Stimulated activated naive CD8-positive, alpha-beta T cell treated with anti-CD3 and anti-CD28 coated beads, Interleukin-15, Interleukin-2, amounts not matched to agents 100 ng/mL and 50 ng/mL, for 24 hours (primary cell): ENCODE measurements around the gene KCNH1.
A peak's percentile ranks its signal among the peaks of the same experiment; 100 is the strongest.

ENCODE experiments used
- H3K27ac Mint-ChIP-seq: one replicate; pipeline ENCODE4 v1.8.0; 2021; ENCODE audit warnings: mild to moderate bottlenecking, mixed read lengths
- H3K27me3 Mint-ChIP-seq: one replicate; pipeline ENCODE4 v1.8.0; 2021; ENCODE audit warnings: mixed read lengths
- H3K36me3 Mint-ChIP-seq: one replicate; pipeline ENCODE4 v1.8.0; 2021; ENCODE audit warnings: low read depth, mixed read lengths
- H3K4me1 Mint-ChIP-seq: one replicate; pipeline ENCODE4 v1.8.0; 2021; ENCODE audit warnings: low read depth, mixed read lengths
- H3K4me3 Mint-ChIP-seq: one replicate; pipeline ENCODE4 v1.8.0; 2021; ENCODE audit warnings: mild to moderate bottlenecking, mixed read lengths
- H3K9me3 Mint-ChIP-seq: one replicate; pipeline ENCODE4 v1.8.0; 2021; ENCODE audit warnings: mixed read lengths

The KCNH1 gene

DNA sequence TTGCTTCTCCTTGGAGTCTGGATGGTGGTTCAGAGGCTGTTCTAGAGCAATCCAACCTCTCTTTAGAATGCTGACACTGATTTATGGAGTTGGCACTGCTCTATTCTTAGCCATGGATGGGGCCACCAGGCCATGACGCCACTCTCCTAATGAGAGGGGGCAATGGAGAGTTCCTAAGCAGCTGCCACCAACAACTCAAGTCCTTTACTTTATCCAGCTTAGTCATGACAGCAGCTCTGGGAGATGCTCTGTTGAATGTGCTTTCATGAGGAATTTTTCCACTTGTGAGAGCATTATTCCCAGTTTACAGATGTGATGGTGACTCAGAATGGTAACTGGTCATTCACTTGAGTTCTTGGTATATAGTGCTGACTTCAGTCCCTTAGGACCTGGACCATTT lies 438.9 kb downstream of the KCNH1 start:
- H3K27me3 Mint-ChIP-seq = no peaks in the 10 kb centered on the region
- no peak overlapping the region for H3K4me3 Mint-ChIP-seq
- H3K27ac Mint-ChIP-seq = no peak overlapping the region
- H3K9me3 Mint-ChIP-seq = no peaks in the 10 kb centered on the region
- H3K36me3 Mint-ChIP-seq = no peaks in the 10 kb centered on the region
- H3K4me1 Mint-ChIP-seq = peaks cover 13% of the 10 kb centered on the region

GRCh38 chr1:210692796-210693195 lies 441.2 kb downstream of the KCNH1 start:
- Mint-ChIP-seq H3K9me3 (no peaks in the 10 kb centered on the region), H3K4me3 (no peak overlapping the region), H3K27ac (no peak overlapping the region), H3K4me1 (peaks cover 19% of the 10 kb centered on the region), H3K27me3 (no peaks in the 10 kb centered on the region), H3K36me3 (no peaks in the 10 kb centered on the region)

GRCh38 chr1:210691039-210691610 lies 442.8 kb downstream of the KCNH1 start:
- Mint-ChIP-seq H3K4me1 (peaks cover 21% of the 10 kb centered on the region), H3K4me3 (no peak overlapping the region), H3K36me3 (no peaks in the 10 kb centered on the region)

GRCh38 chr1:210690236-210690635 lies 443.7 kb downstream of the KCNH1 start:
- Mint-ChIP-seq H3K27me3 (no peaks in the 10 kb centered on the region), H3K9me3 (no peaks in the 10 kb centered on the region), H3K36me3 (no peaks in the 10 kb centered on the region), H3K4me3 (no peak overlapping the region), H3K27ac (no peak overlapping the region), H3K4me1 (peaks cover 21% of the 10 kb centered on the region)

More at GRCh38 chr1:210691039-210691610, 442.8 kb downstream of the KCNH1 start:
- H3K9me3 Mint-ChIP-seq = no peaks in the 10 kb centered on the region
- H3K27me3 Mint-ChIP-seq = no peaks in the 10 kb centered on the region
- H3K27ac Mint-ChIP-seq = no peak overlapping the region

- H3K27me3 Mint-ChIP-seq = no peaks in the 10 kb centered on the region
- H3K27ac Mint-ChIP-seq = no peak overlapping the region
- H3K4me3 Mint-ChIP-seq = no peak overlapping the region
- H3K9me3 Mint-ChIP-seq = no peaks in the 10 kb centered on the region
- no peaks in the 10 kb centered on the region for H3K36me3 Mint-ChIP-seq
- peaks cover 21% of the 10 kb centered on the region for H3K4me1 Mint-ChIP-seq
Measured at GRCh38 chr1:210689826-210690225, 444.1 kb downstream of the KCNH1 start.

- no peaks in the 10 kb centered on the region for H3K27me3 Mint-ChIP-seq
- peak overlapping the region; percentile 22 for H3K27ac Mint-ChIP-seq
- H3K4me1 Mint-ChIP-seq = peaks cover 21% of the 10 kb centered on the region
- H3K36me3 Mint-ChIP-seq = no peaks in the 10 kb centered on the region
- no peak overlapping the region for H3K4me3 Mint-ChIP-seq
- H3K9me3 Mint-ChIP-seq = no peaks in the 10 kb centered on the region
Measured at GRCh38 chr1:210688512-210689234, 445.3 kb downstream of the KCNH1 start.

- H3K27me3 Mint-ChIP-seq = no peaks in the 10 kb centered on the region
- no peak overlapping the region for H3K27ac Mint-ChIP-seq
- no peaks in the 10 kb centered on the region for H3K36me3 Mint-ChIP-seq
- H3K4me1 Mint-ChIP-seq = peaks cover 14% of the 10 kb centered on the region
- no peaks in the 10 kb centered on the region for H3K9me3 Mint-ChIP-seq
- no peak overlapping the region for H3K4me3 Mint-ChIP-seq
Measured at GRCh38 chr1:210687582-210688279, 446.2 kb downstream of the KCNH1 start.

GRCh38 chr1:210686841-210687240 lies 447.1 kb downstream of the KCNH1 start:
- Mint-ChIP-seq H3K36me3 (no peaks in the 10 kb centered on the region), H3K4me1 (peaks cover 8% of the 10 kb centered on the region), H3K9me3 (no peaks in the 10 kb centered on the region), H3K27ac (no peak overlapping the region), H3K27me3 (no peaks in the 10 kb centered on the region), H3K4me3 (no peak overlapping the region)

GRCh38 chr1:210685295-210685650 lies 448.7 kb downstream of the KCNH1 start:
- Mint-ChIP-seq H3K4me3 (no peak overlapping the region), H3K4me1 (peaks cover 8% of the 10 kb centered on the region), H3K27me3 (no peaks in the 10 kb centered on the region), H3K36me3 (no peaks in the 10 kb centered on the region), H3K27ac (peak overlapping the region; percentile 2), H3K9me3 (no peaks in the 10 kb centered on the region)

GRCh38 chr1:210684466-210685294 lies 449.3 kb downstream of the KCNH1 start:
- peak overlapping the region; percentile 2 for H3K27ac Mint-ChIP-seq
- H3K4me1 Mint-ChIP-seq = peaks cover 8% of the 10 kb centered on the region
- no peaks in the 10 kb centered on the region for H3K9me3 Mint-ChIP-seq
- H3K4me3 Mint-ChIP-seq = no peak overlapping the region
- no peaks in the 10 kb centered on the region for H3K27me3 Mint-ChIP-seq
- no peaks in the 10 kb centered on the region for H3K36me3 Mint-ChIP-seq

DNA sequence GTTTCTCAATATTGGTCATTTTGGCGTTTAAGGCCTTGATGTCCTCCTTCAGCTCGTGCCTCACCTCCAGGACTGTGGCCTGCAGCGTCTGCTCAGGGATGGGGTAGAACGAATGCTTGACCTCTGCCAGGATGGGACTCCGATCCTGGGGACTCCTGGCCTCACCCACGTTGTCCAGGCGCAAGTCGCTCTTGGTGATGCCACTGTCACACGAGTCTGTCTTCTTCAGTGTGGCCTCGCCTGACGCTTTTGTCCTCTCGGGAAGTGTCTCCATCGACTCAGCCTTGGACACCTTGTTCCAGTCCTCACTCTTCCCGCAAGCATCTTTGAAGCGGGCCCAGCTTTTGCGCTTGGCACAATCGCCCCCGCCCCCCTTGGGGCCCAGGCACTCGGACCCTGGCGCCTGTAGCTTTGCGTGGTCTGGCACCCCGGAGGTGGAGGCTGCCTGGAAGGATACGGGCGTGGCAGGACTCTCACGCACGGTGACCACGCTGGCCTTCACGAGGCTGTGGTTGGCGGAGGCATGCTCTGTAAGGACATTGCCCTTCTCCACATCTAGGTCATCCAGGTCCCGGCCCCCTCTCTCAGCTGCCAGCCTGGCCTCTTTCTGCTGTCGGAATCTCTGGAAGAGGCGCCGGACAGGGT lies 450.4 kb downstream of the KCNH1 start:
- Mint-ChIP-seq H3K27me3 (no peaks in the 10 kb centered on the region), H3K4me1 (peaks cover 8% of the 10 kb centered on the region), H3K4me3 (no peak overlapping the region), H3K36me3 (no peaks in the 10 kb centered on the region), H3K27ac (no peak overlapping the region), H3K9me3 (no peaks in the 10 kb centered on the region)

DNA sequence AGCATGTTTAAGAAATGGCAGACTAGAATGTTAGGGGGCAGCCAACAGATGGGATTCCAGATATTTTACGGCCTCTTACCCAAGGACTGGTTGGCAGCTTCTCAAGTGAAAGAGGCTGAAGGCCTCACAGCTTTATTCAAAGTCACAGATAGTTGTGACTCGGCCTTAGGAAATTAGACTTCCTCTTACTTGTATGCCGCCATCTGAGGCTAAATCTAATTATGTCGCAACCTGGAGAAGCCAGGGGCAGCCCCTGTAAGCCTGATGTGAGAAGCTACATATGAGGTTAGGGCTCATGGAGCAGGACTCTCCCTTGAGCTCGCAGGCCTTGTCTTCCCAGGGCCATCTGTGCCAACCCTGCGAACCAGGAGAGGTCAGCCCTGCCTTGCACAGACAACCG lies 452.8 kb downstream of the KCNH1 start:
- H3K27me3 Mint-ChIP-seq = no peaks in the 10 kb centered on the region
- H3K27ac Mint-ChIP-seq = no peak overlapping the region
- no peaks in the 10 kb centered on the region for H3K36me3 Mint-ChIP-seq
- no peak overlapping the region for H3K4me3 Mint-ChIP-seq
- no peaks in the 10 kb centered on the region for H3K4me1 Mint-ChIP-seq
- no peaks in the 10 kb centered on the region for H3K9me3 Mint-ChIP-seq

DNA sequence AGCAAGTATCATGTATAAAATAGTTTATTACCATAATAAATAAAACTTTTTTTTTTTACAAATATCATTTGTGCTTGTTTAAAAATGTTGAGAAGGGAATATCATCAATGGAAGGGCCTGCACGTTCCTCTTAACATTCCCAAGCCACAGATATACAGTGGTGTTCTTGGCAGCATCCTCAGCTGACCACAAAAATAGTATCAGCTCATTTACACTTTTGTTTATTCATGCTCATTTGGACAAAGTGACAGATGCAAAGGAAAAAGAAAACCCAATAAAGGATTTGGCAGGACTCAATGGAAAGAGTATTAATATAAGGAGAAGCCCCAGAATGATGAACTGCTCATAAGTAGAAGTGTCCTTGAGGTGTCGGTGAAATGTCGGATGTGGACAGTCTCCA lies 455.6 kb downstream of the KCNH1 start:
- Mint-ChIP-seq H3K27ac (no peak overlapping the region), H3K9me3 (no peaks in the 10 kb centered on the region), H3K36me3 (no peaks in the 10 kb centered on the region), H3K4me3 (no peak overlapping the region), H3K4me1 (no peaks in the 10 kb centered on the region), H3K27me3 (no peaks in the 10 kb centered on the region)

DNA sequence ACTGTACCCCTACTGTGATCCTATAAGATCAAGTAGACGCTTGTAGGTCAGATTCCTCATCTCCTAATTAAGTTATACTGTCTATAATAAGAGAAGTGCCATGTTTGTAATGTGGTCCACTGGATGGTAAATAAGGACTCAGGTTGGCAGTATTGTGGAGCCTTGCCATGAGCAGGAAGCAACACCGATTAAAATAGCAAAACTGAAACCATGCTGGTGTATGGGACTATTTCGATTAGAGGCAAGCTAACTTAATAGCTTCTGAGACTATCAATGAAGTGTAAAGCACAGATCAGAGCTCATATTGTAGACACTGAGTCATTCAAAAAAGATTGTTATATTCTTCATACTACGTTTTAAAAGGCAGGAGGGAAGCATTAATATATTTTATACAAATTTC lies 456.4 kb downstream of the KCNH1 start:
- no peak overlapping the region for H3K27ac Mint-ChIP-seq
- no peaks in the 10 kb centered on the region for H3K4me1 Mint-ChIP-seq
- no peaks in the 10 kb centered on the region for H3K36me3 Mint-ChIP-seq

More for the DNA sequence above, 456.4 kb downstream of the KCNH1 start:
- no peak overlapping the region for H3K4me3 Mint-ChIP-seq
- H3K27me3 Mint-ChIP-seq = no peaks in the 10 kb centered on the region
- no peaks in the 10 kb centered on the region for H3K9me3 Mint-ChIP-seq
